CD14-positive monocyte (primary cell): Measurements from ENCODE around the gene TRMT10A. TPM values are rescaled to one million over a fixed set of nuclear protein-coding genes. Genes with fewer than 3 reads are reported as not detected.
A peak's percentile ranks its signal among the peaks of the same experiment; 100 is the strongest.

ENCODE experiments used
- DNase-seq, 3 donors: peaks; one replicate each; pipeline ENCODE4 v3.0.0-alpha.2; 2011 to 2022
- H2AFZ ChIP-seq: 2 replicates; pipeline ENCODE4 v1.6.0; 2012; ENCODE audit warnings: mild to moderate bottlenecking, low read depth, low read length, inconsistent platforms; ENCODE audit not compliant: insufficient read depth, poor library complexity, severe bottlenecking
- H3K27ac ChIP-seq, 2 donors: 1 replicate in 1 of 2; 2 replicates in 1 of 2; pipeline ENCODE4 v1.5.1; 2012 to 2013; ENCODE audit warnings: low read length in 2 of 2, control low read depth in 1 of 2, inconsistent platforms in 1 of 2, low read depth in 1 of 2, mild to moderate bottlenecking in 1 of 2
- H3K27me3 ChIP-seq, 2 donors: one replicate each; pipeline versions ENCODE4 v1.6.0 to v1.6.1; 2011 to 2013; ENCODE audit warnings: low read length in 2 of 2; ENCODE audit not compliant: control insufficient read depth in 2 of 2, insufficient read depth in 2 of 2
- H3K36me3 ChIP-seq, 2 donors: replicated peaks in 1 of 2; 1 replicate in 1 of 2; 2 replicates in 1 of 2; pipeline versions ENCODE4 v1.5.1 to v1.6.1; 2012 to 2013; ENCODE audit warnings: low read length in 2 of 2, control low read depth in 1 of 2, inconsistent platforms in 1 of 2, mild to moderate bottlenecking in 1 of 2; ENCODE audit not compliant: insufficient read depth in 2 of 2, control insufficient read depth in 1 of 2
- H3K4me1 ChIP-seq, 2 donors: 1 replicate in 1 of 2; 2 replicates in 1 of 2; pipeline versions ENCODE4 v1.5.1 to v1.6.1; 2012 to 2013; ENCODE audit warnings: low read length in 2 of 2, control low read depth in 1 of 2, inconsistent platforms in 1 of 2, mild to moderate bottlenecking in 1 of 2, moderate library complexity in 1 of 2; ENCODE audit not compliant: insufficient read depth in 2 of 2, control insufficient read depth in 1 of 2
- H3K4me2 ChIP-seq: replicated peaks from 2 replicates; pipeline ENCODE3; 2012; ENCODE audit warnings: low read length, moderate library complexity, mild to moderate bottlenecking; ENCODE audit not compliant: poor library complexity, severe bottlenecking; ENCODE audit errors: extremely low read depth
- H3K4me3 ChIP-seq, 3 experiments: fragments of 200-600 bp in 1 of 3; sonication (generic) in 1 of 3; replicated peaks in 1 of 3; 1 replicate in 2 of 3; 2 replicates in 1 of 3; pipeline ENCODE4 v1.5.1; 2011 to 2013; ENCODE audit warnings: low read length in 3 of 3, mild to moderate bottlenecking in 3 of 3, control low read depth in 2 of 3, low read depth in 2 of 3, inconsistent platforms in 1 of 3, moderate library complexity in 1 of 3
- H3K79me2 ChIP-seq: 2 replicates; pipeline ENCODE4 v1.6.0; 2012; ENCODE audit warnings: mild to moderate bottlenecking, control low read depth, inconsistent platforms, low read length, moderate library complexity; ENCODE audit not compliant: insufficient read depth
- H3K9ac ChIP-seq: 2 replicates; pipeline ENCODE4 v1.6.0; 2017; ENCODE audit warnings: low read length, mild to moderate bottlenecking; ENCODE audit not compliant: insufficient read depth, poor library complexity, severe bottlenecking
- H3K9me3 ChIP-seq, 2 donors: replicated peaks in 1 of 2; 1 replicate in 1 of 2; 2 replicates in 1 of 2; pipeline versions ENCODE4 v1.5.1 to v1.6.1; 2012 to 2013; ENCODE audit warnings: low read length in 2 of 2, control low read depth in 1 of 2; ENCODE audit not compliant: control insufficient read depth in 1 of 2, insufficient read depth in 1 of 2
- H4K20me1 ChIP-seq: 2 replicates; pipeline ENCODE4 v1.6.0; 2012; ENCODE audit warnings: mild to moderate bottlenecking, low read length, control low read depth, moderate library complexity; ENCODE audit not compliant: insufficient read depth
- H3K27ac Mint-ChIP-seq, 7 donors: one replicate each; pipeline ENCODE4 v1.8.0; 2020; ENCODE audit warnings: mild to moderate bottlenecking in 7 of 7, mixed read lengths in 7 of 7, moderate library complexity in 6 of 7, inconsistent platforms in 2 of 7
- H3K27me3 Mint-ChIP-seq, 3 donors: one replicate each; pipeline ENCODE4 v1.8.0; 2021 to 2022; ENCODE audit warnings: low read depth in 3 of 3, mild to moderate bottlenecking in 3 of 3, mixed read lengths in 3 of 3, moderate library complexity in 3 of 3, inconsistent platforms in 1 of 3
- H3K36me3 Mint-ChIP-seq, 2 donors: one replicate each; pipeline ENCODE4 v1.8.0; 2020; ENCODE audit warnings: mixed read lengths in 2 of 2, inconsistent platforms in 1 of 2, mild to moderate bottlenecking in 1 of 2
- H3K4me1 Mint-ChIP-seq: one replicate; pipeline ENCODE4 v1.8.0; 2020; ENCODE audit warnings: mild to moderate bottlenecking, mixed read lengths
- H3K4me3 Mint-ChIP-seq, 2 donors: one replicate each; pipeline ENCODE4 v1.8.0; 2020; ENCODE audit warnings: mild to moderate bottlenecking in 2 of 2, mixed read lengths in 2 of 2, moderate library complexity in 1 of 2
- H3K9me3 Mint-ChIP-seq, 7 donors: one replicate each; pipeline ENCODE4 v1.8.0; 2020 to 2022; ENCODE audit warnings: mixed read lengths in 7 of 7, mild to moderate bottlenecking in 6 of 7, moderate library complexity in 6 of 7, inconsistent platforms in 2 of 7
- CTCF ChIP-seq: fragments of 200-600 bp; IDR thresholded peaks from one replicate; pipeline ENCODE4 v1.8.0; 2022; ENCODE audit warnings: antibody characterized with exemption, mild to moderate bottlenecking
- WGBS: methylation state at CpG from one replicate; pipeline ENCODE4 v1.1.5; 2013; ENCODE audit warnings: missing lambda C conversion rate; ENCODE audit not compliant: insufficient coverage; 5-methylcytosine and 5-hydroxymethylcytosine counted together
- intact Hi-C, 2 donors: fragments of 100-400 bp; cut with micrococcal nuclease; formaldehyde crosslinking; loops; one replicate each; pipeline versions ENCODE4 v1.15.0 to v1.15.1; 2023
- polyA plus RNA-seq, 3 donors: library from polyadenylated mRNA; depleted of rRNA in 1 of 3; unstranded in 2 of 3; stranded (reverse) in 1 of 3; fragments of 300-500 nt in 2 of 3; fragments of >200 nt in 1 of 3; fragmentation: Illumina TruSeq in 2 of 3; gene quantifications; 1 replicate in 2 of 3; 2 replicates in 1 of 3; pipeline ENCODE4 v1.2.3, GENCODE V29; 2012 to 2021

TRMT10A gene
- polyA plus RNA-seq, 3 donors, result 1.6 to 3.9 (median 3.4) TPM

- Mint-ChIP-seq H3K4me3 (no peak overlapping the region), H3K36me3 (no peaks in the 10 kb centered on the region), H3K4me1 (no peaks in the 10 kb centered on the region), H3K27me3 (peaks cover 0 to 2% (median 2%) of the 10 kb centered on the region in 3 donors), H3K9me3 (no peaks in the 10 kb centered on the region), H3K27ac (no peak overlapping the region)
- Histone ChIP-seq H3K36me3 (no peaks in the 10 kb centered on the region), H3K9ac (no peak overlapping the region), H3K4me1 (peaks cover 4 to 13% of the 10 kb centered on the region in 2 donors), H2AFZ (no peak overlapping the region), H3K9me3 (no peaks in the 10 kb centered on the region), H3K79me2 (no peaks in the 10 kb centered on the region), H3K4me2 (peak overlapping the region; percentile 42), H3K27me3 (no peaks in the 10 kb centered on the region), H4K20me1 (no peaks in the 10 kb centered on the region), H3K4me3 (peak overlapping the region in 1 of 3 experiments; percentile 26), H3K27ac (peak overlapping the region in 1 of 2 donors; percentile 49)
- 0% methylated on average over 3 of the region's 6 CpGs for WGBS
- intact Hi-C loops, result no loop called here
- DNase-seq, result peak; percentile 12 to 59 (median 37)
- TF ChIP-seq CTCF, result no peak
These were observed 45.1 kb downstream of the TRMT10A start for GRCh38 chr4:99518601-99519295.

- H3K27ac Mint-ChIP-seq, result no peak within 1 kb of the TSS
These were observed 53.1 kb downstream of the TRMT10A start, which contains the start of gene C4orf17 for GRCh38 chr4:99510721-99511120. Gene C4orf17 (plus strand): TSS chr4:99511021. CDS start chr4:99513082, 2,061 bp downstream.

More at GRCh38 chr4:99510721-99511120, 53.1 kb downstream of the TRMT10A start, which contains the start of gene C4orf17:
- no CpG with 5 or more reads among the region's 4 CpGs for WGBS
- Histone ChIP-seq H4K20me1 (no peaks in the 10 kb centered on the region), H3K9me3 (no peaks in the 10 kb centered on the region), H3K36me3 (no peaks in the 10 kb centered on the region), H3K27ac (no peak within 1 kb of the TSS), H3K79me2 (no peaks in the 10 kb centered on the region), H3K4me3 (no peak within 1 kb of the TSS), H3K4me1 (no peaks in the 10 kb centered on the region), H2AFZ (no peak within 1 kb of the TSS), H3K27me3 (no peaks in the 10 kb centered on the region), H3K4me2 (no peak within 1 kb of the TSS), H3K9ac (no peak within 1 kb of the TSS)
- Mint-ChIP-seq H3K9me3 (peaks cover 0 to 7% (median 2%) of the 10 kb centered on the region in 7 donors), H3K4me1 (no peaks in the 10 kb centered on the region), H3K4me3 (no peak within 1 kb of the TSS), H3K27me3 (peaks cover 0 to 3% (median 2%) of the 10 kb centered on the region in 3 donors), H3K36me3 (no peaks in the 10 kb centered on the region)
- DNase-seq, result no peak
- intact Hi-C loops, result no loop called here
- TF ChIP-seq CTCF, result no peak
